Gastroesophageal sphincter (tissue), 4 donors: ENCODE results near the gene OR2AJ1. TPM values are rescaled to one million over a fixed set of nuclear protein-coding genes. Genes with fewer than 3 reads are reported as not detected.
A peak's percentile ranks its signal among the peaks of the same experiment; 100 is the strongest.

Source experiments
- ATAC-seq: fragments of 150-250 bp; one replicate; pipeline ENCODE4 v1.9.1; 2016; ENCODE audit warnings: mild to moderate bottlenecking, moderate library complexity
- H3K27ac ChIP-seq, 4 donors: fragments of 200-600 bp; sonication (generic) in 3 of 4; 1 replicate in 3 of 4; 2 replicates in 1 of 4; pipeline ENCODE4 v1.5.1; 2016 to 2019
- H3K27me3 ChIP-seq: fragments of 200-600 bp; sonication (generic); one replicate; pipeline ENCODE4 v1.5.1; 2019
- H3K36me3 ChIP-seq, 2 donors: fragments of 200-600 bp; sonication (generic); one replicate each; pipeline ENCODE4 v1.5.1; 2019; ENCODE audit warnings: control low read depth in 1 of 2
- H3K4me1 ChIP-seq, 3 donors: fragments of 200-600 bp; sonication (generic); 1 replicate in 2 of 3; 2 replicates in 1 of 3; pipeline ENCODE4 v1.5.1; 2016 to 2019; ENCODE audit warnings: control low read depth in 2 of 3
- H3K4me3 ChIP-seq, 2 donors: fragments of 200-600 bp; sonication (generic); one replicate each; pipeline ENCODE4 v1.5.1; 2019; ENCODE audit warnings: mild to moderate bottlenecking in 1 of 2, moderate library complexity in 1 of 2
- H3K9me3 ChIP-seq, 3 donors: fragments of 200-600 bp; sonication (generic); one replicate each; pipeline ENCODE4 v1.5.1; 2017 to 2019; ENCODE audit warnings: control low read depth in 2 of 3
- EP300 ChIP-seq: sonication (generic); formaldehyde crosslinking; IDR thresholded peaks from one replicate; pipeline ENCODE4 v1.6.1; 2017; ENCODE audit warnings: antibody characterized with exemption, mild to moderate bottlenecking
- POLR2A ChIP-seq, 2 donors: fragments of 450-650 bp; IDR thresholded peaks; one replicate each; pipeline ENCODE4 v1.6.1; 2017; ENCODE audit warnings: antibody characterized with exemption in 2 of 2, mild to moderate bottlenecking in 2 of 2, moderate library complexity in 1 of 2
- POLR2AphosphoS5 ChIP-seq: sonication (generic); formaldehyde crosslinking; IDR thresholded peaks from one replicate; pipeline ENCODE4 v1.6.1; 2017; ENCODE audit warnings: antibody characterized with exemption
- WGBS, 2 donors: methylation state at CpG; one replicate each; pipeline ENCODE4 v1.1.5; 2018; ENCODE audit warnings: low coverage in 1 of 2; 5-methylcytosine and 5-hydroxymethylcytosine counted together
- total RNA-seq, 4 donors: library from RNA; depleted of rRNA; stranded (reverse); fragments of >200 nt; gene quantifications; one replicate each; pipeline ENCODE4 v1.1.0, GENCODE V29; 2016
- TF ChIP-seq, protein P1 (sequence below), 4 experiments: fragments of 200-600 bp in 2 of 4; fragments of 450-650 bp in 2 of 4; sonication (generic) in 1 of 4; IDR thresholded peaks; one replicate each; pipeline ENCODE4 v1.5.1; 2017 to 2019; ENCODE audit warnings: antibody characterized with exemption in 4 of 4, mild to moderate bottlenecking in 2 of 4, moderate library complexity in 2 of 4

OR2AJ1 gene
- total RNA-seq, 4 donors from 2014 or later, result not detected

DNA sequence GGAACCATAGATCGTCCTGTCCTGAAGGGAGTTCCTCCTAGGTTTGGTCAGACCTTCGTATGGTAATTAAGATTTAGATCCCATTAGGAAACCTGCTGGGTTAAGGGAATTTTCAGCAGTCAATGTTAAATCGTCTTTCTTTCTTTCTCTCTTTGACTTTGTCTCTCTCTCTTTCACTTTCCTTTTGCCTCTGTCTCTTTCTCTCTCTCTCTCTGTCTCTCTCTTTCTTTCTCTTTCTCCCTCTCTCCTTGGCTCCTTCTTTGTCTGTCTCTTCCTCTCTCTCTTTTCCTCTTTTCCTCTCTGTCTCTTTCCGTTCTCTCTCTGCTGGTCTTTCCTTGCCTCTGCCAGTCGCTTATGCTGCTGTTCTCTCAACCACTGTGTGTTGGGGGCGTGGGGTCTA, 20.6 kb upstream of the OR2AJ1 start:
- no peak for ATAC-seq
- H3K4me3 ChIP-seq, result no peak overlapping the region
- no peak for TF ChIP-seq POLR2A (IDR thresholded peaks at IDR 0.05)
- TF ChIP-seq, protein P1, sequence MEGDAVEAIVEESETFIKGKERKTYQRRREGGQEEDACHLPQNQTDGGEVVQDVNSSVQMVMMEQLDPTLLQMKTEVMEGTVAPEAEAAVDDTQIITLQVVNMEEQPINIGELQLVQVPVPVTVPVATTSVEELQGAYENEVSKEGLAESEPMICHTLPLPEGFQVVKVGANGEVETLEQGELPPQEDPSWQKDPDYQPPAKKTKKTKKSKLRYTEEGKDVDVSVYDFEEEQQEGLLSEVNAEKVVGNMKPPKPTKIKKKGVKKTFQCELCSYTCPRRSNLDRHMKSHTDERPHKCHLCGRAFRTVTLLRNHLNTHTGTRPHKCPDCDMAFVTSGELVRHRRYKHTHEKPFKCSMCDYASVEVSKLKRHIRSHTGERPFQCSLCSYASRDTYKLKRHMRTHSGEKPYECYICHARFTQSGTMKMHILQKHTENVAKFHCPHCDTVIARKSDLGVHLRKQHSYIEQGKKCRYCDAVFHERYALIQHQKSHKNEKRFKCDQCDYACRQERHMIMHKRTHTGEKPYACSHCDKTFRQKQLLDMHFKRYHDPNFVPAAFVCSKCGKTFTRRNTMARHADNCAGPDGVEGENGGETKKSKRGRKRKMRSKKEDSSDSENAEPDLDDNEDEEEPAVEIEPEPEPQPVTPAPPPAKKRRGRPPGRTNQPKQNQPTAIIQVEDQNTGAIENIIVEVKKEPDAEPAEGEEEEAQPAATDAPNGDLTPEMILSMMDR (IDR thresholded peaks at IDR 0.05), result no peak
- no peak for TF ChIP-seq EP300
- TF ChIP-seq POLR2AphosphoS5, result no peak
- WGBS, 2 donors, result 81 to 92% methylated on average over 3 to 6 of the region's 6 CpGs
- no peaks in the 10 kb centered on the region for H3K27me3 ChIP-seq
- peaks cover 0 to 4% (median 0%) of the 10 kb centered on the region in 3 donors for H3K9me3 ChIP-seq
- H3K4me1 ChIP-seq, result no peaks in the 10 kb centered on the region
- no peak overlapping the region for H3K27ac ChIP-seq
- no peaks in the 10 kb centered on the region for H3K36me3 ChIP-seq

DNA sequence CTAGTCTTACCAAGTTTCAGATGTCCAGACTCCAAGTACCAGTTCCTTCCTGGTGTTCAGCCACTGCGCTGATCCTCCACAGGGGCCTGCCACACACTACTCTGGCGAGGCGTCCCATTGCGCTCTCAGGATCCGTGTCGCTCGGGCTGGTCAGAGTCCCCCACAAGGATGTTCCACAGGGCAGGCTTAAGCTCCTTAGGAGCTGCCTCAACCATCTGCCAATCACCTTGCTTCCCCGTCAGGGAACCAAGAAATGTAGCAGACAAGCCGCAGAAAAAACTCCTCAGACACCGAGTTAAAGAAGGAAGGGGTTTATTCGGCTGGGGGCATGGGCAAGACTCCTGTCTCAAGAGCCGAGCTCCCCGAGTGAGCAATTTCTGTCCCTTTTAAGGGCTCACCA, 19.5 kb upstream of the OR2AJ1 start:
- peaks cover 0 to 4% (median 0%) of the 10 kb centered on the region in 3 donors for H3K9me3 ChIP-seq
- 80% methylated on average over 2 of the region's 13 CpGs; no CpG with 5 or more reads in 1 of the 2 donors for WGBS, 2 donors
- no peak overlapping the region for H3K27ac ChIP-seq
- no peak for ATAC-seq
- TF ChIP-seq EP300, result no peak
- TF ChIP-seq, protein P1 (IDR thresholded peaks at IDR 0.05), result no peak
- TF ChIP-seq POLR2AphosphoS5, result no peak
- TF ChIP-seq POLR2A (IDR thresholded peaks at IDR 0.05), result no peak
- no peaks in the 10 kb centered on the region for H3K36me3 ChIP-seq
- H3K4me3 ChIP-seq, result no peak overlapping the region
- H3K27me3 ChIP-seq, result no peaks in the 10 kb centered on the region
- H3K4me1 ChIP-seq, result no peaks in the 10 kb centered on the region

DNA sequence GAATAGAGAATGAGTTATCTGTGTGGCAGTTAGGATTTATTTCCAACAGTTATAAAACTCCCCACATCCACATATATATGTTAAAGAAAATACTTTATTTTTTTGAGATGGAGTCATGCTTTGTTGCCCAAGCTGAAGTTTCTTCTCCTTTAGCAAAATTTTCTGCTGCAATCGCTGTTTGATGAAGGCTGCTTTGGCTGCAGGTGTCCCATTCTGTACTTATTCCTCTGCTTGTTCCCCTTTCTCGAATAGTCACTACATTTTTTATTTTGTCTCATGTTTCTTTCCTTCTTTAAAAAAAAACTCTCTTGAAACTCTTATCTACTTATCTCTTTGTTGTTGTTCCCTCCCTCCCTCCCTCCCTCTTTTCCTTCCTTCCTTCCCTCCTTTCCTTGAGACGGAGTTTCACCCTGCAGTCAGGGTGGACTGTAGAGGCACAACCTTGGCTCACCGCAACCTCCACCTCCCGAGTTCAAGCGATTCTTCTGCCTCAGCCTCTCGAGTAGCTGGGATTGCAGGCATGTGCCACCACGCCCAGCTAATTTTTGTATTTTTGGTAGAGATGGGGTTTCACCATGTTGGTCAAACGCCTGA, 18.7 kb upstream of the OR2AJ1 start:
- Histone ChIP-seq H3K27me3 (no peaks in the 10 kb centered on the region), H3K4me1 (no peaks in the 10 kb centered on the region), H3K9me3 (peaks cover 0 to 4% (median 0%) of the 10 kb centered on the region in 3 donors), H3K4me3 (peak overlapping the region in 1 of 2 donors; percentile 8), H3K36me3 (no peaks in the 10 kb centered on the region), H3K27ac (no peak overlapping the region)
- TF ChIP-seq, protein P1 (IDR thresholded peaks at IDR 0.05), result no peak
- TF ChIP-seq EP300 (no peak), POLR2A (IDR thresholded peaks at IDR 0.05) (no peak), POLR2AphosphoS5 (no peak)
- ATAC-seq, result no peak
- 80 to 85% methylated on average over 6 to 7 of the region's 9 CpGs for WGBS, 2 donors

DNA sequence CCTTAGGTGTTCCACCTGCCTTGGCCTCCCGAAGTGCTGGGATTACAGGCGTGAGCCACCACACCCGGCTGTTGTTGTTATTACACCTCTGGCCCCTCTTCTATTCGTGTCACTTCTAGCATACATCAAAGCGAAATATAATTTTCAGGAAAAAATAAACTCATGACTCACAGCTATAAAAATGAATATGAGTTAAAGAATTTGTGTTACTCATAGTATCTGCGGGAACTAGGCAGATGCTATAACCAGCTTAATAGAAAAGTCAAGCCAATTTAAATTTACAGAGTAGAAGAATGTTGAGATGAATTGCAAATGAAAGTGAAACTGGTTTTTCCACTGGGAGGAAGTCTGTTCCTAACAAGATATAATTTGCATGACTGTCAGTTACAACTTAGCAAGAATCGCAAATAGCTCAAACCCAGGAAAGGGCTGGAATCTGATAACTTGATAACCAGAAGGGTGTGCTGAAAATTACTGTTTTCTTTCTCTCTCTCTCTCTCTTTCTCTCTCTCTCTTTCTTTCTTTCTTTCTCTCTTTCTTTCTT, 18.1 kb upstream of the OR2AJ1 start:
- H3K27me3 ChIP-seq, result no peaks in the 10 kb centered on the region
- H3K4me1 ChIP-seq, result no peaks in the 10 kb centered on the region
- peaks cover 0 to 4% (median 0%) of the 10 kb centered on the region in 3 donors for H3K9me3 ChIP-seq
- TF ChIP-seq, protein P1 (IDR thresholded peaks at IDR 0.05), result no peak
- H3K27ac ChIP-seq, result no peak overlapping the region
- H3K4me3 ChIP-seq, result peak overlapping the region in 1 of 2 donors; percentile 8
- no peak for ATAC-seq
- 42 to 46% methylated on average over 5 to 7 of the region's 7 CpGs for WGBS, 2 donors
- H3K36me3 ChIP-seq, result no peaks in the 10 kb centered on the region

DNA sequence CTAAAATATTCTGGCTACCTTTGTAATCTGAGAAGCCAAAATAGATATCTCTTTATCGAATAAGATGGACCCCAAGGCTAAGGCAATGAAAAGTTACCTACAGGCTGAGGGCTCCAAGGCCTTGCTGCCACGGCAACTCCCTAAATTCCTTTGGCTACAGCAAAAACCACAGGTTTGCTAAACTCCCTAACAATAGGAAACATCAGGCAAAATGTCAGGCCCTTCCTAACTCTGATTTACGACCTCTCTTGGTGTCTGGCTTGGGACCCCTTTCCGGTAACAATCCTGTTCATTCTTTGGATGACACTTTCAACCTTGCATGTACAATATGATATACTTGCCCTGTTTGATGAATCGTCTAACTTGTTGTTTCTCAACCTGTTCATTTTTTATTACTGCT, 15.9 kb upstream of the OR2AJ1 start:
- 75 to 78% methylated on average over 4 to 5 of the region's 5 CpGs for WGBS, 2 donors
- H3K4me1 ChIP-seq, result no peaks in the 10 kb centered on the region
- H3K9me3 ChIP-seq, result peaks cover 0 to 4% (median 0%) of the 10 kb centered on the region in 3 donors
- no peak overlapping the region for H3K4me3 ChIP-seq
- no peaks in the 10 kb centered on the region for H3K36me3 ChIP-seq
- TF ChIP-seq, protein P1 (IDR thresholded peaks at IDR 0.05), result no peak
- no peak for TF ChIP-seq EP300
- no peak for TF ChIP-seq POLR2A (IDR thresholded peaks at IDR 0.05)
- TF ChIP-seq POLR2AphosphoS5, result no peak
- no peak for ATAC-seq
- no peak overlapping the region for H3K27ac ChIP-seq
- no peaks in the 10 kb centered on the region for H3K27me3 ChIP-seq
